HG03139 (cell line): Measurements from ENCODE around the gene NEGR1.

Experiments used
- ATAC-seq: cut with Tn5 transposase; IDR thresholded peaks from one replicate; pipeline ENCODE4 v1.9.1; 2021; ENCODE audit not compliant: unreplicated experiment

NEGR1 gene

GRCh38 chr1:72235062-72235461 is 47.3 kb downstream of the NEGR1 start:
- ATAC-seq, result no peak

GRCh38 chr1:72230746-72231145 is 51.6 kb downstream of the NEGR1 start:
- ATAC-seq, result no peak

DNA sequence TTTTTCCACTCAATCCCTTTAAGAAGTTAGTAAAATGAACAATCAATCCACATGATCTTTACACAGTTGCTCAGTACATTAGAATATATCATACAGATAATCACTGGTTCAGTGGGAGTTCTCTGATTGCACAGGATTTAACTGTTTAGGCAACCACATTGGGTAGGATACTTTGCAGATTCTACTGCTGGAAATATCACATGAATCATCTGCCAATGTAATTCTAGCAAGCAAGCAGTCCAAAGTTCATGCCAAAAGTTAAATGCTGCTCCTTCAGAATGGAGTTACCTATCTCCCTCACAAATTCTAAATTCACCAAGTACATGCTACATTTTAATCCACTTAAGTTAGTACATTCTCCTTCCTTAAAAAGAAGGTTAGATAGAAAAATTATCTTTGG is 52.4 kb downstream of the NEGR1 start:
- ATAC-seq, result no peak

GRCh38 chr1:72227667-72228066 is 54.7 kb downstream of the NEGR1 start:
- no peak for ATAC-seq

GRCh38 chr1:72224506-72224905 is 57.8 kb downstream of the NEGR1 start:
- no peak for ATAC-seq

DNA sequence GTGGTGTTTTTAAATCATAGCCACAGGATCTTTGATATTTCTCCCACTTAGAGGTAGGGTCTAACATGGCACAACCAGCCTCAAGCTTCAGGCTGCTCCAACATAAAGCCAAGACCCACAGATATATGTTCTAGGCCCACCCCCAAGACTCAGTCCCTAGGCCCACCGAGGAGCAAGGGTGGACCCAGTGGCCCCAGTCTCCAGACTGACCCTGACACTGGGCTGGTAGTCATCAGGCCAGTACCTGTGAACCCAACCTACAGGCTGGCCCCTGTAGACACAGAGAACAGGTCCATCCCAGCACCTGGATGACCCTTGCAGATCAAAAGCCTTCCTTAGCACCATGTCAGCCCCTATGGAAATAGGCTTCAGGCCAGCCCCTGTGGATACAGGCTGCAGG is 60.5 kb downstream of the NEGR1 start:
- ATAC-seq, result no peak

GRCh38 chr1:72218141-72218739 is 64.1 kb downstream of the NEGR1 start:
- ATAC-seq, result no peak

DNA sequence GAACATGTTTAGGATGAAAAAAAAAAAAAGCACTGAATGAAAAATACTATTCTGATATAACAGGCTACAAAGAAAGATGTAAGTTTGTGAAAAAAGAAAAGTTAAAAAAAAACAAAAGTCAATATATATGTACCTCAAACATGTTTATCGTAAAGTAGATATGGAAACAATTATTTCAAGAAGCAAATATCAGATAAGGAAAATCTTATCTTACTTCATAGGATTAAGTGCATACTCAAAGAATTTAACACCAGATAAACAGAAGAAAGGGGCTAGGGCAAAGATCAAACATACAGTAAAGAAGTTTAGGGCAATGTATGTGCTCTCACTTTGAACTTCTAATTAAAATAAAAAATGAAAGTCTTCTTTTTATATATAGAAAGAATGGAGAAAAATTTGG is 75.3 kb downstream of the NEGR1 start:
- ATAC-seq, result no peak

DNA sequence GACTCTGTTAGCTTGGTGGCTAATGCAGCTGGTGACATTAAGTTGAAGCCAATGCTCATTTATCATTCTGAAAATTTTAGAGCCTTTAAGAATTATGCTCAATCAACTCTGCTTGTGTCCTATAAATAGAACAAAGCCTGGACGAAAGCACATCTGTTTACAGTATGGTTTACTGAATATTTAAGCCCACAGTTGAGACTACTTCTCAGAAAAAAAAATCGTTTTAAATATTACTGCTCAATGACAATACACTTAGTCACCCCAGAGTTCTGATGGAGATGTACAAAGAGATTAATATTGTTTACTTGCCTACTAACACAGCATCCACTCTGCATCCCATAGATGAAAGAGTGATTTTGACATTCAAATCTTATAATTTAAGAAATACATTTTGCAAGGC is 79.6 kb downstream of the NEGR1 start:
- ATAC-seq, result no peak

- no peak for ATAC-seq
Observed at GRCh38 chr1:72197786-72198185, 84.6 kb downstream of the NEGR1 start.

GRCh38 chr1:72186733-72187307 is 95.5 kb downstream of the NEGR1 start:
- ATAC-seq, result no peak

DNA sequence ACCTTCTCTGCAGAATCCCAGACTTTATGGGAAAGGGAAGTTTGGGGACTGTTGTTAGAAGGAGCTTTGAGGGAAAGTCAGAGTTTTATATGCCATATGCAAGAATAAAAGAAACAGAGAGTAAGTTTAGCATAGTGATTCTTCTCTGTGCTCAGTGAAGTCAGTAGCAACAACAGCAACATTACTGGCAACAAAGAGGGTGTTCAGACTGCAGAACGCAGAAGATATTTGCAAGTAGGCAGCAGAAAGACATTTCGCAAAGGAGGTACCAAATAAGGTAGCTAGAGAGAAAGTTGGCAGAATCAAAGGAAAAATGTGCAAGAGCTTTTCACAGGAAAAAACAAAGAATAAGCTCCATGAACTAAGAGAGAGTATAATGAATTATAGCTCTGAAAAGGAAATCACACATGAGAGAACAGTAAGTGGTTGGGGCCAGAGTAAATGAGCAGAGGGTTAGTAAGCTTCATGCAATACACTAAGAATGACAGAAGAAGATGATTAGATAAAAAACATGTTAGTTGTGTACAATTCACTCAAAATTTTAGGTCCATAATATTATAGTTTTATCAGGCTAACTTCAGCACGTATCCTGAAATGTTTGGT is 98.1 kb downstream of the NEGR1 start:
- no peak for ATAC-seq

DNA sequence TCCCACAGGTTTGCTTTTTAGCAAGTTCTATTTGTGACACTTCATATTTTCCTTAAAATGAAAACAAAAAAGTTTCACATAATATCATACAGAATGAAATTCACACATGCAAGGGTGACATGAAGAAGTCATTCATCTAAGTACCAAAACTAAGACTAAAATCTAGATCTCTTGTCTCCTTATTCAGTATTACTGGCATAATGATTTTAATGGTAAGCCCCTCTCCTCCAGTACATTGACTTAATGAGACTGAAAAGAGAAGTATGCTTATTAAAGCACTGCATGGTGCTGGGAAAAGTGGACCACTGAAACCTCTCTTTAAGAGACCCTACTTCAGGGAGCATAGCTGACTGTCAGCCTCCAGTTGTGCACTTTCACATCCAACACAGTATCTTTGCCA is 99.5 kb downstream of the NEGR1 start:
- no peak for ATAC-seq

GRCh38 chr1:72178266-72178665 is 104.1 kb downstream of the NEGR1 start:
- ATAC-seq, result no peak

GRCh38 chr1:72177711-72178110 is 104.6 kb downstream of the NEGR1 start:
- no peak for ATAC-seq

GRCh38 chr1:72170246-72170645 is 112.1 kb downstream of the NEGR1 start:
- no peak for ATAC-seq

- no peak for ATAC-seq
Observed at GRCh38 chr1:72166426-72166825, 115.9 kb downstream of the NEGR1 start.

DNA sequence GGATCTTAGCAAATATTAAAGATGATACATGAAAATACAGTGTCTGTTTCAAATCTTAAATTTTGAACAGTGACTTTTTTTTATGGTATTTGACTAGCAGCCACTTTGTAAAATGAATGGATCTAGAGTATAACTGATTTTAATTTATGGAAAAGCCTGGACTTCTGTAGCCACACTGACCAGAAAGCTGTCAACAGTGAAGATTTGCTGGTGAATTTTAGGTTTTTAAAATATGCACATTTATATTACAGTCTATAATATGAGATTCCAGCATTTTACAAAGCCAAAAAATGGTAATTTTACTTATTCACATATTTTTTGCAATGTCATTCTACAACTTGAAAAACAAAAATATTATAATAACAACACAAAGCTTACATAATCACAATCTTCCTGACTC is 131.8 kb downstream of the NEGR1 start:
- ATAC-seq, result no peak

GRCh38 chr1:72141875-72142274 is 140.5 kb downstream of the NEGR1 start:
- no peak for ATAC-seq

DNA sequence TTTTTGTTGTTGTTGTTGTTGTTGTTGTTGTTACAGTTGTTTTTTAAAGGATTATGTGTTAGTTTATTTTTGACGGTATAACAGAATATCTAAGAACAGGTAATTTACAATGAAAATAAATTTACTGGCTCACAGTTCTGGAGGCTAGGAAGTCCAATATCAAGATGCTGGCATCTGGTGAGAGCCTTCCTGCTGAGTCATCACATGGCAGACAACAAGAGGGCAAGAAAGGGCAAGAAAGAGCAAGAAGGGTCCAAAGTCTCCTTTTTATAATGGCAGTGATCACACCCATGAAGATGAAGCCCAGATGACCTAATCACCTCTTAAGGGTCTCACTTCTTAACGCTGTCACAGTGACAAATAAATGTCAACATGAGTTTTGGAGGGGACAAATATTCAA is 142.1 kb downstream of the NEGR1 start:
- ATAC-seq, result no peak

GRCh38 chr1:72137656-72138055 is 144.7 kb downstream of the NEGR1 start:
- ATAC-seq, result no peak

DNA sequence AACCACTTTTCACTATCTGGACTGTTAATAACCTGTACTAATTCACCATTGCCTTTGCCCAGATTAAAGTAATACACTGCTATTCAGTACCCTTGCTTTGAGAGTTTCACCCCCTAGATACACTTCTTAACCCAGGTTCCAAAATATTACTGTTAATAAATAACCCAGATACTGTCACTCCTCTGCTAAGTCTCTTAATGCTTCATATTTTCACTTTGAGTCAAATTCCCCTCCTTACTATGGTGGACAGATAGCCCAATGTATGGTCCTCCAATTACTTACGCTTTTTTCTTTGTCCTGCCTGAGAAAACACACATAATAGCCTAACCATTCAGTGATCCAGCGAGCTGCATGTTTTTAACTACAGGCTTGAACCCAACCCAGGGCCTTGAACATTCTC is 152.5 kb downstream of the NEGR1 start:
- no peak for ATAC-seq
